ENCODE results near the gene GRHL3.

GRCh38 chr1:24292887-24293286, 26.3 kb upstream of the GRHL3 start:
- TF ChIP-seq CTCF (IDR thresholded peaks at IDR 0.05) (no peak), POLR2AphosphoS5 (IDR thresholded peaks at IDR 0.05) (no peak), POLR2A (IDR thresholded peaks at IDR 0.05) (no peak), EP300 (IDR thresholded peaks at IDR 0.05; ENCODE audit: low read depth) (no peak)

All from transverse colon (tissue), 4 donors.